ENCODE results near the gene LOXL1.

Gene LOXL1

DNA sequence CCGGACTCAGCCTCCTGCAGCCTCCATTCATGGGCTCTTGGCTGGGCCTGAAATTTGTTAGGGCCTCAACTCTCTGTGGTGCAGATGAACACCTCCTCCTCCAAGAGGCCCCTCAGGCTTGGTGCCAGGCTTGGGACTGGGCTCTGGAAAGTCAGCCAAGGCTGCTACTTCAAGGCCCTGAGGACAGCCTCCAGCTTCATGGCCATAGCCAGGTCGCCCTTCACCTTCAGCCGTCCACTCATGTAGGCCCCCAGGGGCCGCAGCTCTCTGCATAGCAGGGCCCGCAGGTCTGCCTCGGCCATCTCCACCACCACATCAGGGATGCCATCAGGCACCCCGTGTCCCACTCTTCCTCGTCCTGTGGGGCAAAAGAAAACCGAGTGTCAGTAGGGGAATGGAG, 57.5 kb downstream of the LOXL1 start:
- peak; percentile 47 for DNase-seq

DNA sequence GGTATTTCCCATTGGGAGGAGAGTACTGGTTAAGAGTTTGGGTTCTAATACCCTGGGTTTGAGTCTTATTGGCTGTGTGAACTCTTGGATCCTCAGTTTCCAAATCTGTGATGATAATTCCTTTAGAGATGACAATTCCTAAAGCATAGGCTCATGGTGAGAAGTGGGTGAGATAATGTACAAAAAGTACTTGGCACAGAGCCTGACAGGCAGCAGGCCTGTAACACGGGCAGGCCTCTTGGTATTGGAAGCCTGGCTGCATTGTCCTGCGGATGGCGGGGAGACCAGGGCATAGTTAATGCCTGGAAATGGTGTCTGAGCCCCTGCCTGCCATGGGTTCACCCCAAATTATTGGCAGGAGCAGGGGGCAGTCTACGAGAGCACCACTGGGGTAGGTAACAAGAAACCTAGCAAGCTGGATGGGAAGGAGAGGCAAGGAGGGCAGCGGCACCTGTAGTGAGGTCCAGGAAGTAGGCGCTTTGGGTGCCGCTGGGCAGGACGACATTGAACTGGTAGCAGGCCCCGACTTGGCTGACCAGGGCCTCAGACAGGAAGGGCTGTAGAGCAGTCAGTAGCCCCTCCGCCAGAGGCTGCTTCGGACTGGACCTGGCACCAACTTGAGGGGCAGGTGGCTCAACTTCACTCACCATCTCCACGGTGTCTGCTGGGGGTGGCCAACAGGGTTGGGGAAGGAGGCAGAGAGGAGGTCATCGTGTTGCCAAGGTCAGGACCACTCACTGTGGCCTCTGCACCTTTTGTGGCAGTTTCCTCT, 58.1 kb downstream of the LOXL1 start:
- no peak for DNase-seq

DNA sequence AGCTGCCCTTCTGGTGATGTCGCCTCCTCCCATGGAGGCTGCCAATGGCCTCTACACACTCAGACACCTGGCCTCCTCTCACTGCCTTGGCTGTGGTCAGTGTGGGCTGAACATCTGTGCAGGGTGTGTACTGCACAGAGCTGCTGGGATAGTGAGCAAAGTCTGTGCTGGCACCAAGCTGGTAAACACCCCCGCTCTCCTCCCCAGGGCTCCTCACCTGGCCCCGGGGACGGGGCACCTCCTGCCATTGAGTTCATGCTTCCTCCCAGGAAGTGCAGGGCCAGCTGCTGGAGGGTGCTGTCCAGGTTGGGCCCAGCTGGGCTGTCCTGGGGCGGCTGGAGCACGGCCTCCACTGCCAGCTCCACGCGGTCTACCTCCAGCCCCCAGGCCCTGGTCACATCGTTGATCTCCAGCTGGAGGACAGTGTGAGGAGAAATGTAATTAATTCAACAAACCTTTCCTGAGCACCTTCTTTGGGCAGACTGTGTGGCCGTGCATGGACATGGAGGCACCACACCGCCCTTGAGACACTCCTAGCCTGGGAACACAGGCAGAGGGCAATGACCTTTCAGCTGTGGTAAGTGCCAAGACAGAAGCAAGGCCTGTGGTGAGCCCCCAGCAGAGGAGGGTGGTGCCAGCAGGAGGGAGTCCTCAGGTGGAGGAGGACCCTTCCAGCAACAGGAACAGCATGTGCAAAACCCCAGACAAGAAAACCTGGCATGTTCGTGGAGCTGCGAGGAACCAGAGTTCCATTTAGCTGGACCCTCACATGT, 59.0 kb downstream of the LOXL1 start:
- no peak for DNase-seq

DNA sequence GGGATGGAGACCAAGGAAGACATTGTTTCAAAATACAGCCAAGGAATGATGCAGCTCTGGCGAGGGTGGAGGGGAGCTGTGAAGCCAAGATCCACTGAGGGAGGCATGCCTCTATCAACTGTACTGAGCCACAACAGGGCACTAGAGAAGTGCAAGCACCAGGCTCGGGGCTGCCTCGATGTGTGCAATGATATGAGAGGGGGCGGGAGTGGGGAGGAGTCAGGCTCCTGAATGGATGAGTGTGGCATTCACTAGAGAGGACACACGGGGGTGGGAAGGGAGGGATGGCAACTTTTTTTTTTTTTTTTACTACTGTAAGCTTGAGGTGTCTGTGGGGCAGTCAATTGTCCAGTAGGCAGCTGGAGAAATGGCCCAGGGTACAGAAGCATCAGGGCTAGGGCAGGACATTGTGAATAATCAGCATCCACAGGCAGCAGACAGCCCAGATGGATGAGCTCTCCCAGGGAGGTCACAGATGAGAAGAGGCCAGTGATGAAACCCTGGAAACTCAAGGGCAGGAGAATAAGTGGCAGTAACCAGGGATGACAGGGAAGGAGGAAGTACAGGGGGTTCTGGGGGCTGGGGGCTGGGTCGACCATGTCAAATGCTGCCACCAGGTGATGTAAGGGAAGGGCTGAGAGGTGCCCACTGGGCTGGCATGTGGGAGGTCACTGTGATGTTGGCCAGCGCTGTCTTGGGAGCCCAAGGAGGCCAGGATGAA, 60.0 kb downstream of the LOXL1 start:
- no peak for DNase-seq

DNA sequence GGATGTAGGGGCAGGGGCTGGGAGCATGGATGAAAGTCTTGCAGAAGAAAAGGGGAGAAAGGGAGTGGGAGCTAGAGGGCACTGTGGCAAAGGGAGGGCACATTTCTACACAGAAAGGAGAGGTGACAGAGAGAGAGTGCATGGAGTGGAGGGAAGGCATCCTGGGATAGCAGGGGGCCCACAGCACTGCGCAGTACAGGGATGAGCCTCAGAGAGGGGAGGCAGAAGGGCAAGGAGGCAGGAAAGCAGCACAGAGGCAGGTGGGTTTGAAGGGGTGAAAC, 60.5 kb downstream of the LOXL1 start:
- no peak for DNase-seq

DNA sequence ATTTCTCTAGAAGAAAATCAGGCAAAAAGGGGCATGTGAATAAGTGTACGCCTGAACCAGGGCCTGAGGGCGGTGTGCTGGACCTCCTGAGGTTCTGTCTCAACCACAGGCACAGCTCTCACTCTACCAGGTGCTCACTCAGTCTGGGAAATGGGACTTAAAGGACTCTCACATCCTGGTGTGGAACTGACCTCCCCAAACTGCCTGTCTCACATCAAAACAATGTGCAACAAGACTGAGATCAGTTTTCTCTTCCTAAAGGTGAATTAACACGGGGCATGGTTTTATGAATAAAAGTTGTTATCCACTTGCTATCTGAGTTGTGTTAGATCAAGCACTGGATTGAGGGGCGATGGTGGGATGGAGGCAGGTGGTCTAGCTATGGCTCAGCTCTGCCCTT, 61.0 kb downstream of the LOXL1 start:
- DNase-seq, result no peak

DNA sequence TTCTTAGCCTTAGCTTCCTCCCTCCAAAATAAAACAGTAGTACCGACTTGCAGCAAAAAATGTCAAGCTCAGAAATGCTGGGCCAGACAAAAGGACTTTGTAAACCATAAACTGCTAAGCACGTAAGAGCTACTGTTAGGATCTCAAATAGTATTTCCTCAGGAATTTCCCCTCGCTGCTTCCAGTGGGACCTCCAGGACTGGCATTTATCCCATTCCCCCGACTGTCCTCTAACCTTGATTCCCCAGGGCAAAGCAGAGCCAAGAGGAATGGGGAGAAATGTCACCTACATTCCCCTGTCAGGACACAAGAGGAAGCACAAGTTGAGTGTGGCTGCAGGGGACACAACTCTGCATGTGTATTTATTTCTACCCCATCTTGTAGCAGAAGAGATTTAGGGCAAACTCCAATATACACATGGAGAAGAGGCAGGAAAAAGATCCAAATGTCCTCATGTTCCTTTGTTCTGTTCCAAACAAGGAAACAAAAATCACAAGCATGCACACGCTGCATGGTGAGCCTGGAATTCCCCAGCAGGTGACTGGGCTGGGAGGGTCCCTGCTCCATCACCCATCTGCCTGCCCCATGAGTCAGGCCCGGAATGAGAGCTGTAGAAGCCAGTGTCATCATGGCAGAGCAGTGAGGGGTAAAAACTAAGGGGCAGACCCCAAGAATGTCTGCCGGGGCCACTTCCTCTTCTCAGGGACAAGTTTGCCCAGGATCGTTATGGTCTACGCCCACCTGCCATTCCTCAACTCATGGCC, 61.6 kb downstream of the LOXL1 start:
- no peak for DNase-seq

DNA sequence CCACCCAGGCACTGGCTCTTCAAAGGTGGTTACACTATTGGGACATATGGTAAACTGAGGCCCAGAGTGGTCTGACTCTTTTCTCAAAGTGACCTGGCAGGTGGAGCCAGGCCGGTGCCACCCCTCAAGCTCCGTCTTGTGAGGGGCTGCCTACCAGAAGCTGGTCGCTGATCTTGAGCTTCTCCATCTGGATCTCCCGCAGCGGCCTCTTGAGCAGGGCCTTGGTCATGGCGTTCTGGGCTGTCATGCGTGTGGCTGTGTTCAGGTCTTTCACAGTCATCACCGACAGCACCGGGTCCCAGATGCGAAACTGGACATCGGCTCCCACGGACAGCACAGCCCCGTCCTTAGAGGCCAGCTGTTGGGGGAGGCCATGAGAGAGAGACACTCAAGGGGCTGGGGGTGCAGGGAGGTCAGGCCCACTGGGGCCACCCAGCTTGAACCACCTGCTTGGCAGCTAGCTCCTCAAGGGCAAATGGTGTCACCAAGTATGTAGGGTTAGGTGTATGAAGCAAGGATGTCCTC, 62.2 kb downstream of the LOXL1 start:
- no peak for DNase-seq

DNA sequence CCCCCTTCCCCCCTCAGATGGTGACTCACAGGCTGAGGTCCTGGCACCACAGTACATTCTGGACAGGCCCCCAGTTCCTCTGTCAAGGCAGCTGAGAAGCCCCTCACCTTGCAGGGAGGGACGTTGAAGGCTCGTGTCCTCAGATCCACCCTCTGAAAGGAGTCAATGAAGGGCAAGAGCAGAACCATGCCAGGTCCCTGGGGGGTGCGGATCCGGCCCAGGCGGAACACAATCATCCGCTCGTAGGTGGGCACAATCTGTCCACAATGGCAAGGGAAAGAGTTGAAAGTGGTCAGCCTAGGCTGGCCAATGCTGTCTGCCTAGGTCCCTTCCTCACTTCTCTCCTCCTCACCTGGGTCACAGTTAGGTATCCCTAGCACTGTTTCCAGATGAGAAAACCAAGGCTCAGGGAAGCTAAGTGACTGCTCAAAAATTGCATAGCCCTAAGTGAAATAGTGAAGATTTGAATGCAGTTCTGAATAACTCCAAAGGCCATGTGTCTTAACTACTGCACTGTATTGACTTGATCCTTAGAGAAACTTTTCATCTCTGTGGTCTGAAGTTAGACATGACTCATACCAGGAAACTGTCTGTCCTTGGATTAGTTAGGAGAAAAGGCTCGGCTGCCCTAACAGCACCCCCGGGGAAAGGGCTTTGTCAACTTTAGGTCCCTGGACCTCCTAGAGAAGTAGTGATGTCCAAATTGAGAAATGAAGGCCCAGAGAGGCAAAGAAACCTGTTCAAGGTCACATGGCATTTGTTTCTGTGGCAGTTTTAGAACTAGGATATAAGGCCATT, 62.9 kb downstream of the LOXL1 start:
- DNase-seq, result no peak

DNA sequence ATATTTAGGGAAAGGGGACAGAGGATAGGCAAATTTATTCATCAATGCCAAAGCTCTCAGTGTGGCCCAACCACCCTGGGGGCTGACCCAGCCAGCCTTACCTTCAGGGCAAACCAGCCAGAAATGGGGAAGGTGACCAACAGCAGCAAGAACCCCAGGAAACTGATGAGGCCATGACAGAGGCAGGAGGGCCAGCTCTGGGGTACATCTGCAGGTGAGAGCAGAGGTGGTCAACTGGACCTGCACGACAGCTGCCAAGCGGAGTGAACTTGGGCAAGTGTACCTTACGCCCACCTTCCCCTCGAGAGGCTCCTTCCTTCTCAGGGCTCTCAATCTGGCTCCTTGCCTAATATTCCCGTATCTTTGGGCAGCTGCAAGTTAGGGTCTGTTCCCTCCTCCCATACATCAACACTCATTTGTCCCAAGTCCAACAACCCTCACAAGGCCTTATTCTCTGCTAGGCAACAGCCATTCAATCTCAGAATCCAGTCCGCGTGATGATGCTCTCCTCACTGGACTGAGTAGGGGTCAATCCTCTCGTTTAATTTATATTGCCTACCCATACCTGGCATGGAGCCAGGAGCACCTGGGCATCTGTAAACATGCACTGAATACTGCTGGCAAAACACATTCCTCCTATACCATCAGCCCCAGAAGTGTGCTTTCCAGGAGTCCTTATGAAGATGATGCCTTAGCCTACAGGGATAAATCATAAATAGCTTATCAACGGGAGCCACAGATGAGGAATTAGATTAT, 64.2 kb downstream of the LOXL1 start:
- no peak for DNase-seq

DNA sequence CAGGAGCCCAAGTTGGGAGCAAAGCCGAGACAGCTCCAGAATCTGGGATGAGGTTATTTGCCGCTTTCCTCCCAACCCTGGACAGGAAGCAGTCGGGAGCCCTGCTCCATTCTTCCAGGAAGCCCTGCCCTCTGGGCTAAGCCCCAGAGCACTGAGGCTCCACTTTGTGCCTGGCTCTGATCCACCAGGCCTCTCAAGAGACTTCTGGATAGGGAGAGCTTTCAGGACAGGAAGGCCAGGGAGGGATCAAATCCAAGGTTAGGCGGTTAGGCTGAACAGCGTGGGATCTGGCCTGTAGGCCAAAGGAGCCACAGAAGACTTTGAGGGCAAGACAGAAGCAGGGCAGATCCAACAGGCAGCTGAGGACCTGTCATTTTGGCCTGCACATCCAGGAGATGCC, 65.0 kb downstream of the LOXL1 start:
- no peak for DNase-seq

DNA sequence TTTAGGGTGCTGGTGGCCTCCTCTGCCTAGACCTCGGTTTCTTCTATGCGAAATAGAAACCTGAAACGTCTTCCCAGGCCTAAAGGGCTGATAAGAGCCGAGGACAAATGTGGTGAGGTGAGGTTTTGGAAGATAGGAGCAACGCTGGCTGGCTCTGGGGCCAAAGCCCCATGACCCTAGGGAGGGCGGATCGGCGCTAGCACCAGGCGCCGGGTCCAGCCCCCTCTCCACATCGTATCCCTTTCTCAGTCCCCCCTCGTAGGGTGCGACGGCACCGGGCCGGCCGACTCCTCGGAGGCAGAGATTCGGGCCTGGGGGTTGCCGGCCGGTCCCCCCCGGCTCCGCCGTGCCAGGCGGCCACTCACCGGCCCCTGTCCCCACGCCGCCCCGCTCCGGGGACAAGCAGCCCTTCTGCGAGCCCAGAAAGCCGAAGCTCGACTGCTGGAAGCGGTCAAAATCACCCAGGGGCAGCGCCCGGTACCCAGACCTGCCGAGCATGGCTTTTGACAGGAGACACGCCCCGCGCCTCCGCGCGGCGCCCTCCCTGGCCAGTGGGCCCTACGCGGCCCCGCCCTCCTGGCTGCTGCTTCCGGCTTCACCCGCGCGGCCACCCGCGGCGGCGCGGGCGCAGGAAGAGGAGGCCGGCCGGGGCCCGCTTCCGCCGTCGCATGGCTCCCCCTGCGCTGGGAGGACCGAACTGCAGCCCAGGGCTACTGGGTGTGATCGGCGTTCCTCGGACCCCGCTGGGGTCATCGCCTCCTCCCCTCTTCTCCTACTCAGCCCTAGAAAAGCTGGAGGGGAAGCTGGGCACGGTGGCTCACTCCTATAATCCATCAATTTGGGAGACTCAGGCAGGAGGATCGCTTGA, 65.7 kb downstream of the LOXL1 start, which contains the start of gene STOML1:
TSS of gene STOML1 (minus strand) at position 570 of the 868 bp plus-strand sequence. CDS start at position 498, 72 bp downstream.
- peak; percentile 70 for DNase-seq

DNA sequence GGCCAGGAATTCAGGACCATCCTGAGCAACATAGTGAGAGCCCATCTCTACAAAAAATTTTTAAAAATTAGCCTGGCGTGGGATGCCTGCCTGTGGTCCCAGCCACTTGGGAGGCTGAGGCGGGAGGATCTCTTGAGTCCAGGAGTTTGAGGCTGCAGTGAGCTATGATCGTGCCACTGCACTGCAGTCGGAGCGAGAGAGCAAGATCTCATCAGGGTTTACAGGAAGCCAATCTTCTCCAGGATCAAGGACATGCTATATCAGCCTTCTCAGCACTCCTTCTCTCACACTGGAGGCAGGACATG, 66.3 kb downstream of the LOXL1 start:
- DNase-seq, result no peak

DNA sequence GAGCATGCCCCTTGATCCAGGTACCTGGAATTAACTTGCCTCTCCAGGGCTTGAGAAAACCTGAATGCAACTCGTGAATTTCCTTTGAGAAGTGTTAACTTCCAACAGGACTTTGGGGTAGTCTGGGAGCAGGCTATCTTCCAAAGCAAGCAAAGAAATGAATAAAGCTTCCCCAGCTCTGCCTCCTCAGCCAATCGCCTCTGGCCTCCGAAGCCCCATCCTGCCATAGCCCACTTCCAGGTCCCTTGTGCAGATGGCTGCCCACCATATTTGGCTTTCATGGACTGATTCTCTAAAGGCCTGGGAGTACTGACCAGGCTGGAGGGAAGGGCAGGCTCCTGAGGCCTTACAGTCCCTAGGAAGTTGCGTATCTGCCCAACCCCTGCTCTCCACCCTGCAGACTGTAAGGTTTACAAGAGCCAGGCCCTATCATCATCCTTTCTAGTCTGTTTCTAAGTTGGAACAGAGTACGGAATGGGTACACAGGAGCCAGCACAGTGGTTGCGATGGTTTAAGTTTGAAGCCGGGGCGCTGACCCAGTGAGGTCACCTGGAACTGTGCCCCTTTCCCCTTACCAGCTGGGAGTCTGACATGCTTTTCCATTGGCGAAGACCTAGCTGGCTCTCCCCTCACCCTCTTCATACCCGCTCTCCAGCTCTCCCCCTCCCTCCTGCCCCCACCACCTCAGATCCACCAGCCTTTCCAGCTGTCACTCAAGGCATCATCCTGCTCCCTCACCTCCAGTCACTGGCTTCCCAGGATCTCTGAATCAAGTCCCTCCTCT, 67.1 kb downstream of the LOXL1 start:
- no peak for DNase-seq

DNA sequence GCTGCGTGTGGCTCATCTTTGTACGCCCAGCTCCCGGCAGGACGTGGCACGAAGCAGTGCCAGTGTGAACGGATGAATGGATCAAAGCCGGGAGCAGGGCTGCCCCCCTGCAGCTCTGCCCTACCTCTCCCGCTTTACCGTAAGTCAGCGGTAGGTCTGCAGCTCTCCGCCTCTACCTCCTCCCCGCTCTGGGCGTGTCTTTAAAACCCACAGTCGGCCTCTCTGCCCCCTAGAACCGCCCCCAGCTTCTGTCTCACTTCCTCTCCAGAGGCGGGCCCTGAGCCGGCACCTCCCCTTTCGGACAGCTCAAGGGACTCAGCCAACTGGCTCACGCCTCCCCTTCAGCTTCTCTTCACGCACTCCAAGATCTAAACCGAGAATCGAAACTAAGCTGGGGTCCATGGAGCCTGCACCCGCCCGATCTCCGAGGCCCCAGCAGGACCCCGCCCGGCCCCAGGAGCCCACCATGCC, 68.2 kb downstream of the LOXL1 start, which contains the start of gene PML:
TSS of gene PML (plus strand) at position 304 of the 471 bp plus-strand sequence. CDS start at position 401, 97 bp downstream.
- DNase-seq, result peak; percentile 65

DNA sequence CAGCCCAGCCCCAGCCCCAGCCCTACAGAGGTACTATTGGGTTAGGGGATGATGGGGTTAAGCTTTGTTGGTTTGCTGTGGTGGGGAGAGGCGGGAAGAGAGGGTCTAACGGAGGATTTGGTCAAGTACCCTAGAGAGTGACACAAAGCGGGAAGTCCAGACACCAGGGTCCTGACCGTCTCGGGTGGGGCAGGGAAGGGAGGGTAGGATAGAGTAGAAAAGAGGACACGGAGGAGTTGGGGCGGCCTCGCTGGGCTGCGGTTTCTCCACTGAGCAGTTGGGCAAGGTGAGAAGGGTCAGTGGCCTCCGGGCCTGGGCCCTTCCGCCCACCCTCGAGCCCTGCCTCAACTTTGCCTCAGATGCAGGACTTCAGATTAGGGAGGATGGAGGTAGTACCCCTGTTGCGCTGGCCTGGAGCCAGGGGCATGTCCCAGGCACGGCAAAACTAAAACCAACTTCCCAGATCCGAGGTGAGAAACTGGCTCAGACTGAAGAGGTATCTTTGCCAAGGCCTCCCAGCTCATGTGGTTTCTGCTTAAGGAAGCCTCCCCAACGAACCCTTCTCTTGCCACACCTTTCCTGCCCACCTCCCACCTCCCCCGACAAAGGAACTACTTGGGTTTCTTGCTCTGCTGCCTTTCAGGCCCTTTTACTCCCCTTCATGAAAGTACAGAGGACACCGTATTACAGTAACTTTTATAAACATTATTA, 68.8 kb downstream of the LOXL1 start:
- DNase-seq, result no peak

DNA sequence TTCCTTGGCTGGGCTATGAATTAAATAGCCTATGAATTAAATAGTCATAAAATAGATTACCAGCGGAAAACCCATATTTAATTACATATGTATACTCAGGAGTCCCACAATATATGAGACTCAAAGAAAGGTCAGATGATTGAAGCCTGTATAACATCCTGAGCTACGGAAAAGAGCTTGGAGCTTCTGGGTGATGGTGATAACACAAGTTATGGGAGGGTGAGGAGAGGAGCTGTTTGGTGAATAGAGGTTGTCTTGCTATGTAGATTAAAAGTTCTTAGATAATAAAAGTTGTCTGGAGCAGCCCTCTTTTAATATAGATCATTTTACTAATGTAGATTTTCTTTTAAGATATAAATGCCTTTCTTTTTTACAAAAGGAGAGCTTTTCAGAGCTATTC, 70.0 kb downstream of the LOXL1 start:
- DNase-seq, result no peak

DNA sequence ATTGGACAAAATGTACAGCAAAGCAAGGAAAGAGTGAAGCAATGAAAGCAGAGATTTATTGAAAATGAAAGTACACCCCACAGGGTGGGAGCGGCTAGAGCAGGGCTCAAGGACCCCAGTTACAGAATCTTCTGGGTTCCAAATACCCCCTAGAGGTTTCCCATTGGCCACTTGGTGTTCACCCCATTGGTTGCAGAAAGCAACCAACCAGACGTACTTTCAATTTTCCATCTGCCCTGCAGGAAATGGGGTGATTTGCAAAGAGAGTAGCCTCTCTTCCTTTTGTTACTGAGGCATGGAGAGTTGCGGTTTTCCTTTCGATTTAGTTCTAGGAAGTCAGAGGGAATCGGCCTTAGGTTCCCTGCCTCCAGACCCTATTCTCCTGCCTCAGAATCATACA, 70.7 kb downstream of the LOXL1 start:
- DNase-seq, result no peak

DNA sequence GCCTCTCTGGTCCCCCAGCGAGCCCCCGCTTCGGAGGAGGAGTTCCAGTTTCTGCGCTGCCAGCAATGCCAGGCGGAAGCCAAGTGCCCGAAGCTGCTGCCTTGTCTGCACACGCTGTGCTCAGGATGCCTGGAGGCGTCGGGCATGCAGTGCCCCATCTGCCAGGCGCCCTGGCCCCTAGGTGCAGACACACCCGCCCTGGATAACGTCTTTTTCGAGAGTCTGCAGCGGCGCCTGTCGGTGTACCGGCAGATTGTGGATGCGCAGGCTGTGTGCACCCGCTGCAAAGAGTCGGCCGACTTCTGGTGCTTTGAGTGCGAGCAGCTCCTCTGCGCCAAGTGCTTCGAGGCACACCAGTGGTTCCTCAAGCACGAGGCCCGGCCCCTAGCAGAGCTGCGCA, 71.7 kb downstream of the LOXL1 start:
- DNase-seq, result no peak
